K562 (cell line): ENCODE measurements around the gene TAF3. TPM values are rescaled to one million over a fixed set of nuclear protein-coding genes. Genes with fewer than 3 reads are reported as not detected.
A peak's percentile ranks its signal among the peaks of the same experiment; 100 is the strongest.

Source experiments
- BRF1 ChIP-seq: IDR thresholded peaks from 3 replicates; pipeline ENCODE4 v1.6.1; 2011; ENCODE audit warnings: borderline replicate concordance, mild to moderate bottlenecking; ENCODE audit not compliant: insufficient read length; ENCODE audit errors: extremely low read depth
- DLX4 ChIP-seq: fragments of 250-450 bp; sonication (Bioruptor Pico); IDR thresholded peaks from 2 replicates; pipeline ENCODE4 v1.6.1; 2021; ENCODE audit warnings: mild to moderate bottlenecking
- ELK3 ChIP-seq: fragments of 450-650 bp; formaldehyde crosslinking; IDR thresholded peaks from 2 replicates; pipeline ENCODE4 v1.4.0; 2020; ENCODE audit warnings: mild to moderate bottlenecking
- GATAD2A ChIP-seq: fragments of 450-650 bp; IDR thresholded peaks from 2 replicates; pipeline ENCODE4 v1.6.1; 2017
- HDAC1 ChIP-seq, 2 experiments: fragments of 450-650 bp; IDR thresholded peaks; 2 replicates each; pipeline ENCODE4 v1.6.1; 2016 to 2017; ENCODE audit warnings: inconsistent platforms in 1 of 2, mild to moderate bottlenecking in 1 of 2, moderate library complexity in 1 of 2
- HMBOX1 ChIP-seq: sonication (generic); IDR thresholded peaks from 2 replicates; pipeline ENCODE4 v1.6.1; 2016
- MLX ChIP-seq, 2 experiments: fragments of 450-650 bp in 1 of 2; sonication (generic) in 1 of 2; formaldehyde crosslinking; conservative IDR thresholded peaks; 2 replicates each; pipeline versions ENCODE4 v1.4.0 to v1.8.1; 2020 to 2022; ENCODE audit warnings: mild to moderate bottlenecking in 1 of 2, missing genetic modification reagents in 1 of 2
- NBN ChIP-seq: fragments of 450-650 bp; IDR thresholded peaks from 2 replicates; pipeline ENCODE4 v1.6.1; 2016; ENCODE audit warnings: low read depth, mild to moderate bottlenecking
- PBX2 ChIP-seq, 2 experiments: IDR thresholded peaks in 1 of 2; conservative IDR thresholded peaks in 1 of 2; 2 replicates each; pipeline ENCODE4 v1.6.1; 2016; ENCODE audit warnings: low read depth in 2 of 2, mild to moderate bottlenecking in 1 of 2, missing compliant biosample characterization in 1 of 2, missing genetic modification characterization in 1 of 2, moderate library complexity in 1 of 2
- TFAP4 ChIP-seq: sonication (generic); formaldehyde crosslinking; IDR thresholded peaks from 2 replicates; pipeline ENCODE4 v1.8.0; 2022; ENCODE audit warnings: missing genetic modification reagents, mild to moderate bottlenecking, moderate library complexity, borderline replicate concordance
- ZBTB12 ChIP-seq: fragments of 250-450 bp; sonication (Bioruptor Pico); IDR thresholded peaks from 2 replicates; pipeline ENCODE4 v1.4.0; 2020
- ZFP91 ChIP-seq: sonication (generic); formaldehyde crosslinking; IDR thresholded peaks from 2 replicates; pipeline ENCODE4 v1.8.0; 2022; ENCODE audit warnings: mild to moderate bottlenecking, missing genetic modification reagents
- ZNF449 ChIP-seq: fragments of 250-450 bp; sonication (Bioruptor Pico); IDR thresholded peaks from 2 replicates; pipeline ENCODE4 v1.8.0; 2022; ENCODE audit warnings: moderate library complexity, mild to moderate bottlenecking, inconsistent platforms
- polyA plus RNA-seq, 8 experiments: library from polyadenylated mRNA; depleted of rRNA in 4 of 8; stranded (reverse) in 5 of 8; unstranded in 3 of 8; fragments of >200 nt; fragmentation: Nextera tagmentation in 2 of 8; fragmentation: Illumina TruSeq in 1 of 8; extraction: Ambion mirVana in 2 of 8; extraction: Trizol in 1 of 8; gene quantifications; 2 replicates each; pipeline versions ENCODE4 v1.2.1 to v1.2.3, GENCODE V29; 2011 to 2014; ENCODE audit warnings: inconsistent platforms in 1 of 8, missing spikeins in 1 of 8
- total RNA-seq, 7 experiments: library from RNA; depleted of rRNA in 6 of 7; stranded (reverse); fragments of >200 nt in 6 of 7; fragmentation: Illumina TruSeq in 2 of 7; extraction: Trizol in 2 of 7; gene quantifications; 2 replicates each; pipeline versions ENCODE4 v1.2.1 to v1.2.3, GENCODE V29; 2011 to 2021; ENCODE audit warnings: low replicate concordance in 1 of 7

The TAF3 gene
- total and polyA plus RNA-seq, 9 of the 15 experiments (the other 6 are each of a cell fraction or from before 2014, with no cell fraction given), result 1.5 to 9.9 (median 4.1) TPM

- peak in 1 of 2 experiments; percentile 96; a peak in 2 of 4 replicates for TF ChIP-seq HDAC1 (IDR thresholded peaks at IDR 0.05)
- no peak for TF ChIP-seq ZFP91 (CRISPR knock-in tag)
- TF ChIP-seq DLX4 (CRISPR knock-in tag), result no peak
- TF ChIP-seq BRF1, result no peak
- TF ChIP-seq ZNF449 (CRISPR knock-in tag), result no peak
- TF ChIP-seq PBX2 (CRISPR knock-in tag; IDR thresholded peaks at IDR 0.05; ENCODE audit: low read depth), result no peak
- TF ChIP-seq PBX2 (tag; conservative IDR thresholded peaks at IDR 0.05; ENCODE audit: low read depth), result no peak
- TF ChIP-seq ZBTB12, result no peak
- no peak for TF ChIP-seq HMBOX1
- TF ChIP-seq TFAP4 (CRISPR knock-in tag), result peak; percentile 90
- 0 out of 2 replicates have a peak, but pooled peaks have one; percentile 32 for TF ChIP-seq GATAD2A
- no peak for TF ChIP-seq ELK3 (CRISPR knock-in tag)
- TF ChIP-seq MLX (CRISPR knock-in tag; conservative IDR thresholded peaks at IDR 0.05), result no peak
- no peak for TF ChIP-seq NBN
Observed at GRCh38 chr10:7818295-7819120, at the start of gene TAF3 (continued).
